Rectal smooth muscle tissue (tissue), 1 donor: Measurements from ENCODE around the gene NEUROG2.

Source experiments
- H3K27ac ChIP-seq: one replicate; pipeline ENCODE4 v1.7.0; 2013; ENCODE audit warnings: low read depth, low read length, inconsistent platforms
- H3K27me3 ChIP-seq: one replicate; pipeline ENCODE4 v1.7.0; 2013; ENCODE audit warnings: low read length; ENCODE audit not compliant: control insufficient read depth, insufficient read depth
- H3K36me3 ChIP-seq: one replicate; pipeline ENCODE4 v1.7.0; 2013; ENCODE audit warnings: low read length; ENCODE audit not compliant: control insufficient read depth, insufficient read depth
- H3K4me1 ChIP-seq: one replicate; pipeline ENCODE4 v1.7.0; 2013; ENCODE audit warnings: low read length; ENCODE audit not compliant: control insufficient read depth, insufficient read depth
- H3K4me3 ChIP-seq: one replicate; pipeline ENCODE4 v1.7.0; 2013; ENCODE audit warnings: low read length
- H3K9ac ChIP-seq: one replicate; pipeline ENCODE4 v1.7.0; 2013; ENCODE audit warnings: low read length

Gene NEUROG2

GRCh38 chr4:112518675-112519074 is 2.7 kb upstream of the NEUROG2 start:
- Histone ChIP-seq H3K4me3 (no peak overlapping the region), H3K27ac (no peak overlapping the region), H3K36me3 (no peaks in the 10 kb centered on the region), H3K9ac (no peak overlapping the region), H3K4me1 (no peaks in the 10 kb centered on the region), H3K27me3 (peaks cover 68% of the 10 kb centered on the region)

- H3K4me1 ChIP-seq: no peaks in the 10 kb centered on the region
- no peak overlapping the region for H3K4me3 ChIP-seq
- no peak overlapping the region for H3K27ac ChIP-seq
- peaks cover 61% of the 10 kb centered on the region for H3K27me3 ChIP-seq
- H3K9ac ChIP-seq: no peak overlapping the region
- no peaks in the 10 kb centered on the region for H3K36me3 ChIP-seq
Measured at GRCh38 chr4:112517911-112518310, 1.9 kb upstream of the NEUROG2 start.

GRCh38 chr4:112517067-112517634 is 1.2 kb upstream of the NEUROG2 start:
- Histone ChIP-seq H3K27ac (no peak overlapping the region), H3K4me1 (no peaks in the 10 kb centered on the region), H3K36me3 (no peaks in the 10 kb centered on the region), H3K27me3 (peaks cover 58% of the 10 kb centered on the region), H3K9ac (no peak overlapping the region), H3K4me3 (peak overlapping the region; percentile 10)

- Histone ChIP-seq H3K4me3 (peak overlapping the region; percentile 10), H3K4me1 (no peaks in the 10 kb centered on the region), H3K36me3 (no peaks in the 10 kb centered on the region), H3K27me3 (peaks cover 55% of the 10 kb centered on the region), H3K27ac (no peak overlapping the region), H3K9ac (no peak overlapping the region)
Measured at GRCh38 chr4:112516471-112517066, 589 bp upstream of the NEUROG2 start.

- peak overlapping the region; percentile 82 for H3K4me3 ChIP-seq
- no peak overlapping the region for H3K27ac ChIP-seq
- no peak overlapping the region for H3K9ac ChIP-seq
- peaks cover 4% of the 10 kb centered on the region for H3K4me1 ChIP-seq
- H3K27me3 ChIP-seq: peaks cover 56% of the 10 kb centered on the region
- H3K36me3 ChIP-seq: no peaks in the 10 kb centered on the region
Measured at GRCh38 chr4:112515198-112516065, 548 bp downstream of the NEUROG2 start.

GRCh38 chr4:112514647-112515197 is 1.3 kb downstream of the NEUROG2 start:
- no peak overlapping the region for H3K27ac ChIP-seq
- H3K9ac ChIP-seq: no peak overlapping the region
- H3K27me3 ChIP-seq: peaks cover 53% of the 10 kb centered on the region
- no peaks in the 10 kb centered on the region for H3K36me3 ChIP-seq
- H3K4me1 ChIP-seq: peaks cover 4% of the 10 kb centered on the region
- H3K4me3 ChIP-seq: peak overlapping the region; percentile 82

- Histone ChIP-seq H3K27ac (no peak overlapping the region), H3K27me3 (peaks cover 55% of the 10 kb centered on the region), H3K9ac (no peak overlapping the region), H3K36me3 (no peaks in the 10 kb centered on the region), H3K4me1 (peaks cover 4% of the 10 kb centered on the region), H3K4me3 (peak overlapping the region; percentile 82)
Measured at GRCh38 chr4:112513971-112514646, 1.9 kb downstream of the NEUROG2 start.

GRCh38 chr4:112511803-112512118 is 4.2 kb downstream of the NEUROG2 start:
- H3K27me3 ChIP-seq: peaks cover 45% of the 10 kb centered on the region
- H3K9ac ChIP-seq: no peak overlapping the region
- no peak overlapping the region for H3K4me3 ChIP-seq
- no peaks in the 10 kb centered on the region for H3K36me3 ChIP-seq
- H3K4me1 ChIP-seq: peaks cover 4% of the 10 kb centered on the region
- no peak overlapping the region for H3K27ac ChIP-seq

GRCh38 chr4:112511093-112511802 is 4.7 kb downstream of the NEUROG2 start:
- Histone ChIP-seq H3K27me3 (peaks cover 46% of the 10 kb centered on the region), H3K4me3 (peak overlapping the region; percentile 34), H3K27ac (no peak overlapping the region), H3K36me3 (no peaks in the 10 kb centered on the region), H3K4me1 (peaks cover 4% of the 10 kb centered on the region), H3K9ac (no peak overlapping the region)

- H3K36me3 ChIP-seq: no peaks in the 10 kb centered on the region
- peaks cover 44% of the 10 kb centered on the region for H3K27me3 ChIP-seq
- H3K9ac ChIP-seq: no peak overlapping the region
- no peak overlapping the region for H3K27ac ChIP-seq
- peak overlapping the region; percentile 34 for H3K4me3 ChIP-seq
- peaks cover 4% of the 10 kb centered on the region for H3K4me1 ChIP-seq
Measured at GRCh38 chr4:112510291-112511092, 5.5 kb downstream of the NEUROG2 start.
